ENCODE measurements around the gene PTPRN2. TPM values are rescaled to one million over a fixed set of nuclear protein-coding genes. Genes with fewer than 3 reads are reported as not detected.

The PTPRN2 gene
- total and polyA plus RNA-seq, 2 experiments from 2014 or later = 0.28 TPM; not detected in 1

- no peaks in the 10 kb centered on the region for H3K9me3 ChIP-seq (ENCODE audit: low read depth)
- DNase-seq (ENCODE audit: low read depth in 1 of 2, low spot score in 1 of 2) = no peak
- no peak overlapping the region for H3K27ac ChIP-seq
These were observed 864.4 kb downstream of the PTPRN2 start for GRCh38 chr7:157723205-157723604.

GRCh38 chr7:157722137-157723060, 865.2 kb downstream of the PTPRN2 start:
- no peak for DNase-seq (ENCODE audit: low read depth in 1 of 2, low spot score in 1 of 2)
- H3K9me3 ChIP-seq (ENCODE audit: low read depth) = no peaks in the 10 kb centered on the region
- H3K36me3 ChIP-seq = no peaks in the 10 kb centered on the region
- H3K4me3 ChIP-seq = no peak overlapping the region
- no peaks in the 10 kb centered on the region for H3K4me1 ChIP-seq (ENCODE audit: low read depth)
- TF ChIP-seq CTCF (IDR thresholded peaks at IDR 0.05; ENCODE audit: low read depth, low read length) = no peak
- no peak overlapping the region for H3K27ac ChIP-seq
- H3K27me3 ChIP-seq = no peaks in the 10 kb centered on the region

More at GRCh38 chr7:157723205-157723604, 864.4 kb downstream of the PTPRN2 start:
- Histone ChIP-seq H3K4me1 (ENCODE audit: low read depth) (no peaks in the 10 kb centered on the region), H3K36me3 (no peaks in the 10 kb centered on the region), H3K4me3 (no peak overlapping the region), H3K27me3 (no peaks in the 10 kb centered on the region)
- no peak for TF ChIP-seq CTCF (IDR thresholded peaks at IDR 0.05; ENCODE audit: low read depth, low read length)

GRCh38 chr7:157721468-157722136, 866.0 kb downstream of the PTPRN2 start:
- DNase-seq (ENCODE audit: low read depth in 1 of 2, low spot score in 1 of 2) = no peak
- no peak overlapping the region for H3K27ac ChIP-seq
- H3K27me3 ChIP-seq = no peaks in the 10 kb centered on the region
- no peak overlapping the region for H3K4me3 ChIP-seq
- no peaks in the 10 kb centered on the region for H3K9me3 ChIP-seq (ENCODE audit: low read depth)
- no peaks in the 10 kb centered on the region for H3K4me1 ChIP-seq (ENCODE audit: low read depth)
- no peak for TF ChIP-seq CTCF (IDR thresholded peaks at IDR 0.05; ENCODE audit: low read depth, low read length)
- no peaks in the 10 kb centered on the region for H3K36me3 ChIP-seq

GRCh38 chr7:157719705-157720655, 867.6 kb downstream of the PTPRN2 start:
- Histone ChIP-seq H3K4me1 (ENCODE audit: low read depth) (no peaks in the 10 kb centered on the region), H3K27me3 (no peaks in the 10 kb centered on the region), H3K9me3 (ENCODE audit: low read depth) (no peaks in the 10 kb centered on the region), H3K27ac (no peak overlapping the region), H3K36me3 (no peaks in the 10 kb centered on the region), H3K4me3 (no peak overlapping the region)
- TF ChIP-seq CTCF (IDR thresholded peaks at IDR 0.05; ENCODE audit: low read depth, low read length) = no peak
- DNase-seq (ENCODE audit: low read depth in 1 of 2, low spot score in 1 of 2) = no peak

Measured in cardiac muscle cell (in vitro differentiated cells and primary cell).